Measurements from ENCODE around the gene FRMD3. TPM values are rescaled to one million over a fixed set of nuclear protein-coding genes. Genes with fewer than 3 reads are reported as not detected.

The FRMD3 gene
- total RNA-seq, 1 experiment from 2014 or later = 3.9 TPM

- DNase-seq (no peak), ATAC-seq (no peak)
- Histone ChIP-seq H4K20me1 (ENCODE audit: low read length) (no peaks in the 10 kb centered on the region), H3K9me3 (ENCODE audit: low read length) (no peaks in the 10 kb centered on the region), H3K9me2 (replicated peaks; ENCODE audit: low read length) (no peaks in the 10 kb centered on the region), H2AFZ (ENCODE audit: low read length) (no peak overlapping the region), H3K4me2 (ENCODE audit: low read length) (no peak overlapping the region), H3K79me2 (ENCODE audit: low read length) (no peaks in the 10 kb centered on the region), H3K4me1 (ENCODE audit: insufficient read depth, low read length) (no peaks in the 10 kb centered on the region), H3K36me3 (ENCODE audit: low read depth, low read length) (no peaks in the 10 kb centered on the region), H3K27ac (ENCODE audit: low read length) (no peak overlapping the region), H3F3A (ENCODE audit: low read length, unreplicated experiment) (no peaks in the 10 kb centered on the region), H3K27me3 (ENCODE audit: low read length) (no peaks in the 10 kb centered on the region), H3K4me3 (ENCODE audit: low read length) (no peak overlapping the region), H3K9ac (ENCODE audit: low read length) (no peak overlapping the region)
- no peak for TF ChIP-seq EZH2 (IDR thresholded peaks at IDR 0.05; ENCODE audit: low read length, unreplicated experiment)
- no peak for TF ChIP-seq CTCF (conservative IDR thresholded peaks at IDR 0.05; ENCODE audit: low read depth, low read length)
- TF ChIP-seq EZH2phosphoT487 (IDR thresholded peaks at IDR 0.05; ENCODE audit: borderline replicate concordance, low read length) = no peak
- intact Hi-C loops (cut with micrococcal nuclease) = no loop called here
- ChIA-PET POLR2A (ENCODE audit: unreplicated experiment) (no interaction called here), CTCF (no interaction called here)
- no TSS peak for BruUV-seq (replicated peaks)
Observed at GRCh38 chr9:83274787-83275186, 263.4 kb downstream of the FRMD3 start.

GRCh38 chr9:83271665-83272071, 266.5 kb downstream of the FRMD3 start:
- ChIA-PET CTCF (no interaction called here), POLR2A (ENCODE audit: unreplicated experiment) (no interaction called here)
- no TSS peak for BruUV-seq (replicated peaks)

GRCh38 chr9:83270116-83270515, 268.1 kb downstream of the FRMD3 start:
- no peaks in the 10 kb centered on the region for H3K9me2 ChIP-seq (replicated peaks; ENCODE audit: low read length)
- intact Hi-C loops (cut with micrococcal nuclease) = no loop called here
- ATAC-seq (no peak), DNase-seq (no peak)
- no peaks in the 10 kb centered on the region for H4K20me1 ChIP-seq (ENCODE audit: low read length)
- BruUV-seq (replicated peaks) = no TSS peak
- H3K27ac ChIP-seq (ENCODE audit: low read length) = no peak overlapping the region
- no peaks in the 10 kb centered on the region for H3K79me2 ChIP-seq (ENCODE audit: low read length)
- ChIA-PET POLR2A (ENCODE audit: unreplicated experiment) (no interaction called here), CTCF (no interaction called here)
- TF ChIP-seq EZH2 (IDR thresholded peaks at IDR 0.05; ENCODE audit: low read length, unreplicated experiment) = no peak
- no peak for TF ChIP-seq CTCF (conservative IDR thresholded peaks at IDR 0.05; ENCODE audit: low read depth, low read length)
- TF ChIP-seq EZH2phosphoT487 (IDR thresholded peaks at IDR 0.05; ENCODE audit: borderline replicate concordance, low read length) = no peak
- no peaks in the 10 kb centered on the region for H3K9me3 ChIP-seq (ENCODE audit: low read length)
- H3K9ac ChIP-seq (ENCODE audit: low read length) = no peak overlapping the region
- H3K4me1 ChIP-seq (ENCODE audit: insufficient read depth, low read length) = peaks cover 13% of the 10 kb centered on the region; the same call in 1 of the 2 replicates
- no peak overlapping the region for H3K4me3 ChIP-seq (ENCODE audit: low read length)
- no peak overlapping the region for H2AFZ ChIP-seq (ENCODE audit: low read length)
- no peak overlapping the region for H3K4me2 ChIP-seq (ENCODE audit: low read length)
- H3K36me3 ChIP-seq (ENCODE audit: low read depth, low read length) = no peaks in the 10 kb centered on the region
- H3F3A ChIP-seq (ENCODE audit: low read length, unreplicated experiment) = no peaks in the 10 kb centered on the region
- H3K27me3 ChIP-seq (ENCODE audit: low read length) = no peaks in the 10 kb centered on the region

More at GRCh38 chr9:83271665-83272071, 266.5 kb downstream of the FRMD3 start:
- intact Hi-C loops (cut with micrococcal nuclease) = no loop called here
- DNase-seq = no peak
- Histone ChIP-seq H3K27ac (ENCODE audit: low read length) (no peak overlapping the region), H3K9ac (ENCODE audit: low read length) (no peak overlapping the region), H3K9me2 (replicated peaks; ENCODE audit: low read length) (no peaks in the 10 kb centered on the region), H3K36me3 (ENCODE audit: low read depth, low read length) (no peaks in the 10 kb centered on the region), H3K4me1 (ENCODE audit: insufficient read depth, low read length) (peaks cover 7% of the 10 kb centered on the region; the same call in 1 of the 2 replicates), H3K4me3 (ENCODE audit: low read length) (no peak overlapping the region), H2AFZ (ENCODE audit: low read length) (no peak overlapping the region), H3F3A (ENCODE audit: low read length, unreplicated experiment) (no peaks in the 10 kb centered on the region), H3K27me3 (ENCODE audit: low read length) (no peaks in the 10 kb centered on the region), H3K79me2 (ENCODE audit: low read length) (no peaks in the 10 kb centered on the region), H4K20me1 (ENCODE audit: low read length) (no peaks in the 10 kb centered on the region), H3K4me2 (ENCODE audit: low read length) (no peak overlapping the region), H3K9me3 (ENCODE audit: low read length) (no peaks in the 10 kb centered on the region)
- ATAC-seq = no peak
- TF ChIP-seq CTCF (conservative IDR thresholded peaks at IDR 0.05; ENCODE audit: low read depth, low read length) (no peak), EZH2phosphoT487 (IDR thresholded peaks at IDR 0.05; ENCODE audit: borderline replicate concordance, low read length) (no peak), EZH2 (IDR thresholded peaks at IDR 0.05; ENCODE audit: low read length, unreplicated experiment) (no peak)
